SU-DHL-6 (cell line): ENCODE results near the gene ATPAF1.

ENCODE experiments used
- H2AFZ ChIP-seq: fragments of 200-600 bp; sonication (generic); 2 replicates; pipeline ENCODE4 v1.6.1; 2014; ENCODE audit warnings: low read depth, mild to moderate bottlenecking, moderate library complexity, mixed read lengths, antibody characterized with exemption, low read length; ENCODE audit not compliant: severe bottlenecking
- H3F3A ChIP-seq: fragments of 200-600 bp; shearing (Covaris generic); 2 replicates; pipeline ENCODE4 v1.6.0; 2016; ENCODE audit warnings: antibody characterized with exemption, mild to moderate bottlenecking; ENCODE audit not compliant: insufficient read depth
- H3K27ac ChIP-seq: fragments of 200-600 bp; sonication (generic); 2 replicates; pipeline ENCODE4 v1.5.1; 2016; ENCODE audit warnings: low read depth, mild to moderate bottlenecking, low read length, moderate library complexity, mixed read lengths
- H3K27me3 ChIP-seq: fragments of 200-600 bp; sonication (generic), shearing (Covaris generic); 2 replicates; pipeline ENCODE4 v1.6.0; 2014; ENCODE audit warnings: mild to moderate bottlenecking, low read length
- H3K36me3 ChIP-seq: fragments of 200-600 bp; sonication (generic); 2 replicates; pipeline ENCODE4 v1.6.1; 2014; ENCODE audit warnings: mild to moderate bottlenecking, low read length, mixed read lengths
- H3K4me2 ChIP-seq: fragments of 300-600, 200-600 bp; shearing (Covaris generic), sonication (generic); 2 replicates; pipeline ENCODE4 v1.6.0; 2014; ENCODE audit warnings: low read length, low read depth, mild to moderate bottlenecking; ENCODE audit not compliant: poor library complexity, severe bottlenecking
- H3K4me3 ChIP-seq: fragments of 200-600 bp; sonication (generic); 2 replicates; pipeline ENCODE4 v1.5.1; 2014; ENCODE audit warnings: antibody characterized with exemption, low read length, mild to moderate bottlenecking, mixed read lengths; ENCODE audit not compliant: insufficient read depth, poor library complexity, severe bottlenecking
- H3K79me2 ChIP-seq: fragments of 200-600 bp; sonication (generic); 2 replicates; pipeline ENCODE4 v1.6.1; 2014; ENCODE audit warnings: mild to moderate bottlenecking, low read length, moderate library complexity; ENCODE audit not compliant: insufficient read depth
- H3K9ac ChIP-seq: fragments of 200-600 bp; sonication (generic); 2 replicates; pipeline ENCODE4 v1.7.0; 2014; ENCODE audit warnings: mild to moderate bottlenecking, low read length
- H3K9me2 ChIP-seq: fragments of 200-600 bp; sonication (generic); replicated peaks from 2 replicates; pipeline ENCODE4 v1.6.1; 2014; ENCODE audit warnings: low read length; ENCODE audit not compliant: insufficient read depth
- H3K9me3 ChIP-seq: fragments of 200-600 bp; sonication (generic); 2 replicates; pipeline ENCODE4 v1.6.1; 2014; ENCODE audit warnings: low read length, mixed read lengths; ENCODE audit not compliant: insufficient read depth
- H4K20me1 ChIP-seq: fragments of 200-600 bp; sonication (generic); 2 replicates; pipeline ENCODE4 v1.6.1; 2014; ENCODE audit warnings: low read depth, mild to moderate bottlenecking, antibody characterized with exemption, low read length, moderate library complexity, mixed read lengths
- CTCF ChIP-seq: fragments of 200-600 bp; sonication (generic); IDR thresholded peaks from one replicate; pipeline ENCODE4 v1.5.1; 2017; ENCODE audit warnings: antibody characterized with exemption, mild to moderate bottlenecking, low read length, moderate library complexity; ENCODE audit not compliant: insufficient read depth, poor library complexity, severe bottlenecking
- EZH2phosphoT487 ChIP-seq: fragments of 200-600 bp; sonication (generic), shearing (Covaris generic); conservative IDR thresholded peaks from 2 replicates; pipeline ENCODE4 v1.6.1; 2018; ENCODE audit warnings: mild to moderate bottlenecking, antibody characterized with exemption, low read length, moderate library complexity, mixed read lengths

The ATPAF1 gene

GRCh38 chr1:46589529-46589928 is 78.6 kb downstream of the ATPAF1 start:
- Histone ChIP-seq H4K20me1 (no peaks in the 10 kb centered on the region), H3K4me3 (no peak overlapping the region), H3K27me3 (no peaks in the 10 kb centered on the region), H3K79me2 (no peaks in the 10 kb centered on the region), H3K27ac (no peak overlapping the region), H3K9me3 (no peaks in the 10 kb centered on the region), H3K36me3 (peaks cover 3% of the 10 kb centered on the region; the same call in 1 of the 2 replicates), H3F3A (no peaks in the 10 kb centered on the region), H3K9ac (no peak overlapping the region), H3K9me2 (no peaks in the 10 kb centered on the region), H2AFZ (no peak overlapping the region), H3K4me2 (no peak overlapping the region)
- TF ChIP-seq CTCF (no peak), EZH2phosphoT487 (no peak)

- no peaks in the 10 kb centered on the region for H3K9me3 ChIP-seq
- H3K9ac ChIP-seq: no peak overlapping the region
- H2AFZ ChIP-seq: no peak overlapping the region
- H4K20me1 ChIP-seq: no peaks in the 10 kb centered on the region
- H3K36me3 ChIP-seq: peaks cover 3% of the 10 kb centered on the region; the same call in 1 of the 2 replicates
- no peak overlapping the region for H3K4me3 ChIP-seq
- H3K4me2 ChIP-seq: no peak overlapping the region
- no peaks in the 10 kb centered on the region for H3K79me2 ChIP-seq
- H3F3A ChIP-seq: no peaks in the 10 kb centered on the region
- TF ChIP-seq EZH2phosphoT487 (no peak), CTCF (no peak)
- H3K27ac ChIP-seq: no peak overlapping the region
- H3K27me3 ChIP-seq: no peaks in the 10 kb centered on the region
- no peaks in the 10 kb centered on the region for H3K9me2 ChIP-seq
Observed at GRCh38 chr1:46587069-46587468, 81.1 kb downstream of the ATPAF1 start.

- H3K9ac ChIP-seq: no peak overlapping the region
- TF ChIP-seq EZH2phosphoT487 (no peak), CTCF (no peak)
- no peak overlapping the region for H3K4me2 ChIP-seq
- no peaks in the 10 kb centered on the region for H3F3A ChIP-seq
- H3K4me3 ChIP-seq: no peak overlapping the region
- H3K9me3 ChIP-seq: no peaks in the 10 kb centered on the region
- H3K9me2 ChIP-seq: no peaks in the 10 kb centered on the region
- no peak overlapping the region for H2AFZ ChIP-seq
- no peak overlapping the region for H3K27ac ChIP-seq
- H3K79me2 ChIP-seq: no peaks in the 10 kb centered on the region
- H3K27me3 ChIP-seq: no peaks in the 10 kb centered on the region
- peaks cover 3% of the 10 kb centered on the region; the same call in 1 of the 2 replicates for H3K36me3 ChIP-seq
- H4K20me1 ChIP-seq: no peaks in the 10 kb centered on the region
Observed at GRCh38 chr1:46585312-46585938, 82.7 kb downstream of the ATPAF1 start.
